ENCODE data around the gene PIP4K2A.

DNA sequence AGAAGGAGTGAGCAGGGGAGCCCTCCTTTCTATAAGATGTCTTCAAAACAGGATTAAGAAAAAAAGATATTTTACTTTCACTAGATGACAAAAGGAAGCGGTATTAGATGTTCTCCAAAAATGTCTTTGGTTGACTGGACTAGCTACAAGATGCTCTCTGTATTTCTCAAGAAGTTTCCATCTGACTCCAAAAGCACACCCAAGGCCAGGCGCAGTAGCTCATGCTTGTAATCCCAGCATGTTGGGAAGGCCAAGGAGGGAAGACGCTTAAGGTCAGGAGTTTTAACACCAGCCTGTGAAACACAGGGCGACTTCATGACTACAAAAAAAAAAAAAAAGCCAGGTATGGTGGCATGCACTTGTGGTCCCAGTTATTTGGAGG, 84.5 kb downstream of the PIP4K2A start:
- TF ChIP-seq, protein P1, sequence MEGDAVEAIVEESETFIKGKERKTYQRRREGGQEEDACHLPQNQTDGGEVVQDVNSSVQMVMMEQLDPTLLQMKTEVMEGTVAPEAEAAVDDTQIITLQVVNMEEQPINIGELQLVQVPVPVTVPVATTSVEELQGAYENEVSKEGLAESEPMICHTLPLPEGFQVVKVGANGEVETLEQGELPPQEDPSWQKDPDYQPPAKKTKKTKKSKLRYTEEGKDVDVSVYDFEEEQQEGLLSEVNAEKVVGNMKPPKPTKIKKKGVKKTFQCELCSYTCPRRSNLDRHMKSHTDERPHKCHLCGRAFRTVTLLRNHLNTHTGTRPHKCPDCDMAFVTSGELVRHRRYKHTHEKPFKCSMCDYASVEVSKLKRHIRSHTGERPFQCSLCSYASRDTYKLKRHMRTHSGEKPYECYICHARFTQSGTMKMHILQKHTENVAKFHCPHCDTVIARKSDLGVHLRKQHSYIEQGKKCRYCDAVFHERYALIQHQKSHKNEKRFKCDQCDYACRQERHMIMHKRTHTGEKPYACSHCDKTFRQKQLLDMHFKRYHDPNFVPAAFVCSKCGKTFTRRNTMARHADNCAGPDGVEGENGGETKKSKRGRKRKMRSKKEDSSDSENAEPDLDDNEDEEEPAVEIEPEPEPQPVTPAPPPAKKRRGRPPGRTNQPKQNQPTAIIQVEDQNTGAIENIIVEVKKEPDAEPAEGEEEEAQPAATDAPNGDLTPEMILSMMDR (IDR thresholded peaks at IDR 0.05) = no peak
- TF ChIP-seq EP300 (IDR thresholded peaks at IDR 0.05; ENCODE audit: low read depth) = no peak
